Glutamatergic neuron (in vitro differentiated cells): ENCODE measurements around the gene FN1. TPM values are rescaled to one million over a fixed set of nuclear protein-coding genes. Genes with fewer than 3 reads are reported as not detected.

Source experiments
- DNase-seq: peaks from one replicate; pipeline ENCODE4 v3.0.0; 2022
- H3K27ac Mint-ChIP-seq: one replicate; pipeline ENCODE4 v1.8.0; 2020; ENCODE audit warnings: mild to moderate bottlenecking, mixed read lengths, inconsistent platforms; ENCODE audit not compliant: unreplicated experiment
- H3K27me3 Mint-ChIP-seq: one replicate; pipeline ENCODE4 v1.8.0; 2020; ENCODE audit warnings: mild to moderate bottlenecking, moderate library complexity, mixed read lengths, inconsistent platforms; ENCODE audit not compliant: unreplicated experiment
- H3K36me3 Mint-ChIP-seq: one replicate; pipeline ENCODE4 v1.8.0; 2020; ENCODE audit warnings: mild to moderate bottlenecking, mixed read lengths, inconsistent platforms; ENCODE audit not compliant: unreplicated experiment
- H3K4me1 Mint-ChIP-seq: one replicate; pipeline ENCODE4 v1.8.0; 2020; ENCODE audit warnings: mild to moderate bottlenecking, low read depth, mixed read lengths, inconsistent platforms; ENCODE audit not compliant: unreplicated experiment
- H3K4me3 Mint-ChIP-seq: one replicate; pipeline ENCODE4 v1.8.0; 2020; ENCODE audit warnings: mild to moderate bottlenecking, mixed read lengths, inconsistent platforms; ENCODE audit not compliant: unreplicated experiment
- H3K9me3 Mint-ChIP-seq: one replicate; pipeline ENCODE4 v1.8.0; 2020; ENCODE audit warnings: mild to moderate bottlenecking, moderate library complexity, mixed read lengths, inconsistent platforms; ENCODE audit not compliant: unreplicated experiment
- total RNA-seq: library from RNA; stranded (reverse); fragmentation: NEBNext Ultra II Directional; extraction: Animal tissue kit (Norgen Biotek cat#: 25700); gene quantifications from one replicate; pipeline ENCODE4 v1.2.1, GENCODE V29; 2021; ENCODE audit not compliant: unreplicated experiment
- TF ChIP-seq, protein P1 (sequence below): fragments of 200-600 bp; sonication (generic); IDR thresholded peaks from one replicate; pipeline ENCODE4 v1.5.0; 2021; ENCODE audit not compliant: partially characterized antibody, unreplicated experiment

The FN1 gene
- total RNA-seq, 1 donor from 2014 or later = 28.6 TPM

DNA sequence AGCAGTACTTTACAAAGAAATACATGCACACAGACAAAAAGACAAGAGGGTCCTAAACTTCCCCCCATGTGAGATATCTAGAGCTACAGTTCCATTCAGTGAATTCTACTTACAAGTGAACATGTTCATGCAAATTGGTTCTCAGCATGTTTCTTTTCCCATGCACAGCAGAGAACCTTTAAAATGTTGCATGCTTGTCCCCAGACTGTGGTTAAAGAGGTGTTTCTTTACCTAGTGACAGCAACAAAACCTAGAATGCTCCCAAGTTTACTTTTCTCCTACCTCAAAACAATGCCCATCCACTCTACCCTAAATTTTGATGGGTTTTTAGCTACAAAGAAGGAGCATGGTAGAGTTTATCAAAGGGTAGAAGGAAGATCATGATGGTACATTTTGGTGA lies 43.7 kb downstream of the FN1 start:
- Mint-ChIP-seq H3K27ac (no peak overlapping the region), H3K4me1 (no peaks in the 10 kb centered on the region), H3K36me3 (peaks cover 8% of the 10 kb centered on the region), H3K4me3 (no peak overlapping the region), H3K9me3 (no peaks in the 10 kb centered on the region), H3K27me3 (no peaks in the 10 kb centered on the region)
- DNase-seq = no peak
- TF ChIP-seq, protein P1, sequence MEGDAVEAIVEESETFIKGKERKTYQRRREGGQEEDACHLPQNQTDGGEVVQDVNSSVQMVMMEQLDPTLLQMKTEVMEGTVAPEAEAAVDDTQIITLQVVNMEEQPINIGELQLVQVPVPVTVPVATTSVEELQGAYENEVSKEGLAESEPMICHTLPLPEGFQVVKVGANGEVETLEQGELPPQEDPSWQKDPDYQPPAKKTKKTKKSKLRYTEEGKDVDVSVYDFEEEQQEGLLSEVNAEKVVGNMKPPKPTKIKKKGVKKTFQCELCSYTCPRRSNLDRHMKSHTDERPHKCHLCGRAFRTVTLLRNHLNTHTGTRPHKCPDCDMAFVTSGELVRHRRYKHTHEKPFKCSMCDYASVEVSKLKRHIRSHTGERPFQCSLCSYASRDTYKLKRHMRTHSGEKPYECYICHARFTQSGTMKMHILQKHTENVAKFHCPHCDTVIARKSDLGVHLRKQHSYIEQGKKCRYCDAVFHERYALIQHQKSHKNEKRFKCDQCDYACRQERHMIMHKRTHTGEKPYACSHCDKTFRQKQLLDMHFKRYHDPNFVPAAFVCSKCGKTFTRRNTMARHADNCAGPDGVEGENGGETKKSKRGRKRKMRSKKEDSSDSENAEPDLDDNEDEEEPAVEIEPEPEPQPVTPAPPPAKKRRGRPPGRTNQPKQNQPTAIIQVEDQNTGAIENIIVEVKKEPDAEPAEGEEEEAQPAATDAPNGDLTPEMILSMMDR = no peak

DNA sequence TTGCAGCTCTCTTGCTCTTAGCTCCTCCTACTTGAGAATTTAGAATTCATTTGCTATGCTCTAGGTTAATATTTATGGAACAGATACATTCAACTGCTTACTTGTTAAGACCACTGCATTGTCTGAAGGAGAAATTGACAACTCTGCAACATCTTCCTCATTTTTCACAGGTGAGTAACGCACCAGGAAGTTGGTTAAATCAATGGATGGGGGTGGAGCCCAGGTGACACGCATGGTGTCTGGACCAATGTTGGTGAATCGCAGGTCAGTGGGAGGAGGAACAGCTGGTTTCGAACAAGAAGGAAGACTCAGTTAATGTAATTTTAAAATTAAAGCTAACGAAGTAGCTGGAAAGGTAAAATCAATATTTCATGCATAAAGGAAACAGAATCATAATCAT lies 44.3 kb downstream of the FN1 start:
- Mint-ChIP-seq H3K36me3 (peaks cover 8% of the 10 kb centered on the region), H3K27ac (no peak overlapping the region), H3K27me3 (no peaks in the 10 kb centered on the region), H3K4me1 (no peaks in the 10 kb centered on the region), H3K9me3 (no peaks in the 10 kb centered on the region), H3K4me3 (no peak overlapping the region)
- TF ChIP-seq, protein P1 = no peak
- DNase-seq = no peak

DNA sequence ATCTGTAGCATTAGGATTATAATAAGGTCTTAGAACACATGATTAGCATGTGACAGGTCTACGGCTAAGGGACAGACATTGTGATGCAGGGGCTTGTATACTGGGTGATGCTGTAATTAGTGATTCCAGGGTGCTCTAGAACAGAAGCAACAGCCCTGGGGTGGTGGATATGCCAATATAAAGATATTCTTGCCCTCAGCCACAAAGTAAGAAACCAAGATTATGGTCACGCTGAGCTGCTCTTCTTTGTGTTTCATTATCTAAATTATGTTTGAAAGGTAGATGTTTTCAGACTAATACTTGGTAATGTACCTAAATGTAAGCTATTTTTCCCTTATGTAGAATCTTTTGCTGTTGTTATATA lies 45.3 kb downstream of the FN1 start:
- Mint-ChIP-seq H3K27ac (no peak overlapping the region), H3K36me3 (peaks cover 8% of the 10 kb centered on the region), H3K27me3 (no peaks in the 10 kb centered on the region), H3K9me3 (peaks cover 1% of the 10 kb centered on the region), H3K4me3 (no peak overlapping the region), H3K4me1 (no peaks in the 10 kb centered on the region)
- TF ChIP-seq, protein P1 = no peak
- DNase-seq = no peak

DNA sequence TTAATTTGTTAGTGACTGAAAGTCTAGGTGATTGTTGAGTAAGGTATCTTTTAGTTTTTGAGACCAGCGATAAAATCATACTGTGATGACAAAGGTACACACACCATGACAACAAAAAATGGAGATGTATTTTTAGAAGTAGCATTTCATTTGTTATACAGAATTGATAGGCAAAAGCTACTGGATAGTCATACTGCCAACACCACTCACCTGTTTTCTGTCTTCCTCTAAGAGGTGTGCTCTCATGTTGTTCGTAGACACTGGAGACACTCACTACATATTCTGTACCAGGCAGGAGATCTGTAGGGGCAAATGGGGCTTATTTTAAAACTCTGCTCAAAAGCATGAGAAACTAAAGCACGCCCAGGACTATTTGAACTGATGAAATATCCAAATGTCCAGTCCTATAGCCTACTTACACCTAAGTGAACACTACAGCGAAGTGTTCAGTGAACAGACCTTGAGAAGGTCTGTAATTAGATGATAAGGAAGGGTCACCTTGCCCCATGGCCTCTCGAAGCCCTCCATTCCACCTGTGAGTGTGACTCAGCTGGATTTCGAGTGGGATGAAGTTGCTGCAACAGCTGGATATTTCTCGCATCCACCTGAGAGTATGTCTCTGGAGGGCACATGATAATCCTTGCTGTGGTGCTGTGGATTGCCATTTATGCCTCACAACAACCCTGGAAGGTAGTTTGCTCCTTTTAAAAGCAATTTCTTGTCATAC lies 47.7 kb downstream of the FN1 start:
- DNase-seq = no peak
- Mint-ChIP-seq H3K4me1 (no peaks in the 10 kb centered on the region), H3K27ac (no peak overlapping the region), H3K9me3 (peaks cover 1% of the 10 kb centered on the region), H3K36me3 (peaks cover 8% of the 10 kb centered on the region), H3K27me3 (no peaks in the 10 kb centered on the region), H3K4me3 (no peak overlapping the region)
- TF ChIP-seq, protein P1 = no peak

DNA sequence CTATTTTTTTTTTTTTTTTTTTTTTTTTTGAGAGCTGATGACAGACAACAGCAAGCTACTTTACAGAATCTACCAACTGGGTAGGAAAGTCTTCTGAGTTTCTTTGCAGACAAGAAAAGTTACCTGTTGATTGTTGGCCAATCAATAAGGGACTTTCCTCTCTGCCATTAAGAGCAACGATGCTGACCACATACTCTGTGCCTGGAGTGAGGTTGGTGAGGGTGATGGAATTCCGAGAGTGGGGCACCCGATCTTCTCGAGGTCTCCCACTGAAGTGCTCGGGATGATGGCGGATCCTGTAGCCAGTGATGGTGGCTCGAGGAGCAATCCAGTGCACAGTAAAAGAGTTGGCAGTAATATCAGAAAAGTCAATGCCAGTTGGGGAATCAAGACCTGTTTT lies 49.3 kb downstream of the FN1 start:
- TF ChIP-seq, protein P1 = no peak
- no peak for DNase-seq
- H3K36me3 Mint-ChIP-seq = no peaks in the 10 kb centered on the region
- H3K4me3 Mint-ChIP-seq = no peak overlapping the region
- H3K4me1 Mint-ChIP-seq = no peaks in the 10 kb centered on the region
- no peaks in the 10 kb centered on the region for H3K27me3 Mint-ChIP-seq
- peaks cover 1% of the 10 kb centered on the region for H3K9me3 Mint-ChIP-seq
- H3K27ac Mint-ChIP-seq = no peak overlapping the region
